ENCODE data around the gene PTGR3. TPM values are rescaled to one million over a fixed set of nuclear protein-coding genes. Genes with fewer than 3 reads are reported as not detected.
A peak's percentile ranks its signal among the peaks of the same experiment; 100 is the strongest.

The PTGR3 gene
- total and polyA plus RNA-seq, 12 donors = 8.8 to 40.2 (median 19.3) TPM

DNA sequence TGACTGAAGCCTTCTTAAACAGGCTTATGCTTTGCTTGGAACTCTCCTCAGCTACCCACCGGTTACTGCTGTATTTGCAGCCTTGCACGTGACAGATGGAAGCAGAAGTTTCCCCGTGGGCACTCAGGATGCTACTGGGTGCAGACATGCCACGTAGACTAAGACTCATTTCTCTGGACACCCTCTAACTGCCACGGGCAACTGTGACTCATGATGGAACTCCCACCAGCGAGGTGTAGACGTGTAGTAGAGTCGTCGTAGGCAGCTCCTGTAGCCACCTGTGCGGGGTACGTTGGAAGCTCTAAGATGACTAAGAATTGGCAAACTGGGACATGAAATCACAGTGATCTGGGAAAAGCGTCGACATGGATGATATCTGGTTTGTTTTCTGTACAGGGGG is 29.2 kb upstream of the PTGR3 start:
- TF ChIP-seq POLR2A (IDR thresholded peaks at IDR 0.05) = no peak
- TF ChIP-seq, protein P1, sequence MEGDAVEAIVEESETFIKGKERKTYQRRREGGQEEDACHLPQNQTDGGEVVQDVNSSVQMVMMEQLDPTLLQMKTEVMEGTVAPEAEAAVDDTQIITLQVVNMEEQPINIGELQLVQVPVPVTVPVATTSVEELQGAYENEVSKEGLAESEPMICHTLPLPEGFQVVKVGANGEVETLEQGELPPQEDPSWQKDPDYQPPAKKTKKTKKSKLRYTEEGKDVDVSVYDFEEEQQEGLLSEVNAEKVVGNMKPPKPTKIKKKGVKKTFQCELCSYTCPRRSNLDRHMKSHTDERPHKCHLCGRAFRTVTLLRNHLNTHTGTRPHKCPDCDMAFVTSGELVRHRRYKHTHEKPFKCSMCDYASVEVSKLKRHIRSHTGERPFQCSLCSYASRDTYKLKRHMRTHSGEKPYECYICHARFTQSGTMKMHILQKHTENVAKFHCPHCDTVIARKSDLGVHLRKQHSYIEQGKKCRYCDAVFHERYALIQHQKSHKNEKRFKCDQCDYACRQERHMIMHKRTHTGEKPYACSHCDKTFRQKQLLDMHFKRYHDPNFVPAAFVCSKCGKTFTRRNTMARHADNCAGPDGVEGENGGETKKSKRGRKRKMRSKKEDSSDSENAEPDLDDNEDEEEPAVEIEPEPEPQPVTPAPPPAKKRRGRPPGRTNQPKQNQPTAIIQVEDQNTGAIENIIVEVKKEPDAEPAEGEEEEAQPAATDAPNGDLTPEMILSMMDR (IDR thresholded peaks at IDR 0.05) = no peak
- Histone ChIP-seq H3K27me3 (no peaks in the 10 kb centered on the region), H3K36me3 (replicated peaks in 1 of 2) (no peaks in the 10 kb centered on the region), H3K9me3 (replicated peaks in 1 of 3) (no peaks in the 10 kb centered on the region), H3K27ac (no peak overlapping the region), H3K4me3 (no peak overlapping the region), H3K4me1 (replicated peaks in 1 of 2) (peaks cover 8 to 12% of the 10 kb centered on the region in 2 donors)
- DNase-seq = no peak
- WGBS, 4 donors = 87 to 91% (median 89%) methylated on average over 13 of the region's 13 CpGs
- intact Hi-C loops (cut with DNase I) = no loop called here

DNA sequence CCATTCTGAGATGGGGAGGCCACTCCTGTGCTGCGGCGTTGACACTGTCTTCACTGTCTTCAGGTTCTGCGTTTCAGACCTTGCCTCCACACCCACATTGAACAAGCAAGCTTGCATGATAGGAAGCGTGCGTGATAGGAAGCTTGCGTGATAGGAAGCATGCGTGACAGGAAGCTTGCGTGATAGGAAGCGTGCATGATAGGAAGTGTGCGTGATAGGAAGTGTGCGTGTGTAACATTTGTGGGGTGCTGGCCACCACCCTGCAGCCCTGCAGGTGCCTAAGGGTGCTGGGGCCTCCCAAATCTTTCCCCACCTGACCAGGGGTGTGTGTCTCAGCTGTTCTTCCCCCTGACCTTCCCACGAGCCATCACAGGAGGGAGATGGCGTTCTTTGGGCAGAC is 27.0 kb upstream of the PTGR3 start:
- WGBS, 4 donors = 82 to 94% (median 91%) methylated on average over 13 of the region's 13 CpGs
- H3K27ac ChIP-seq = no peak overlapping the region
- no peaks in the 10 kb centered on the region for H3K36me3 ChIP-seq (replicated peaks in 1 of 2)
- no peaks in the 10 kb centered on the region for H3K9me3 ChIP-seq (replicated peaks in 1 of 3)
- peaks cover 8 to 17% of the 10 kb centered on the region in 2 donors for H3K4me1 ChIP-seq (replicated peaks in 1 of 2)
- no peaks in the 10 kb centered on the region for H3K27me3 ChIP-seq
- TF ChIP-seq POLR2A (IDR thresholded peaks at IDR 0.05) = no peak
- TF ChIP-seq, protein P1 (IDR thresholded peaks at IDR 0.05) = no peak
- no peak for DNase-seq
- intact Hi-C loops (cut with DNase I) = no loop called here
- no peak overlapping the region for H3K4me3 ChIP-seq

DNA sequence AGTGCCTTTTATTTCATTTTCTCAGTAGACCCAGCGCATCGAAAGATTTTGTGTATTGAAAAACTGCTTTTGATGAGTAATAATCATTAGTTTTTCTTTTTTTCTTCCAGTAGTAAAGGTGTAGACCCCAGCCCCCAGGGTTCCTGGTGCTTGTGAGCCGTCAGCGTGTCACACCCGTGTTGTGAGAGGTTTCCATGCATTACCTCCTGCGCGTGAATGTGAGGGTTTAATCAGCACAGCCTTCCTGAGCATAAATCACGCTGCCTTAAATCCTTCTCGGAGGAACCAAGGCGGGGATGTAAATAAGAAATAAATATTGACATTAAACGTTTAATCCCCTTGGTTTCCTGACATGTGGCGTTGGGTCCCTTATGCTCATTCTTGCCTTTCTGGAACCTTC is 26.0 kb upstream of the PTGR3 start:
- DNase-seq = no peak
- TF ChIP-seq POLR2A (IDR thresholded peaks at IDR 0.05) = no peak
- TF ChIP-seq, protein P1 (IDR thresholded peaks at IDR 0.05) = no peak
- Histone ChIP-seq H3K9me3 (replicated peaks in 1 of 3) (no peaks in the 10 kb centered on the region), H3K27me3 (no peaks in the 10 kb centered on the region), H3K27ac (no peak overlapping the region), H3K4me3 (no peak overlapping the region), H3K4me1 (replicated peaks in 1 of 2) (peaks cover 7 to 19% of the 10 kb centered on the region in 2 donors), H3K36me3 (replicated peaks in 1 of 2) (no peaks in the 10 kb centered on the region)
- 88 to 96% (median 95%) methylated on average over 12 of the region's 12 CpGs for WGBS, 4 donors
- intact Hi-C loops (cut with DNase I) = no loop called here

DNA sequence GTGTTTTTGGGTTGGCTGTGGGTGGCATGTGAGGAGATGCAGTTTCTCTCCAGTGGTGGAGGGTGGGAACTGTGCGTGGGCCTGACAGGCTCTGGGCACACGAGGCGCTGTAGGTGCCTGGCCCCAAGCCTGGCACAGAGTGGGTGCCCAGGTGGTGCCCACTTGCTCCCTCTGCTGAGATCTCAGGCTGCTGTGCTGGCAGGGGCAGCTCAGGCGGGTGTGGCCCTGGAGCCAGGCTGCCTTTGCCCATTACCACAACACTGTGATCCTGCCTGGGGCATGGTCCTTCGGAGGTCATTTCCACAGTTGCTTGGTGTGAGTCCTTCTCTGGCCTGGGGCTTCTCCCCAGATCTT is 22.1 kb upstream of the PTGR3 start:
- peaks cover 11 to 32% of the 10 kb centered on the region in 2 donors for H3K4me1 ChIP-seq (replicated peaks in 1 of 2)
- DNase-seq = no peak
- H3K36me3 ChIP-seq (replicated peaks in 1 of 2) = no peaks in the 10 kb centered on the region
- H3K27ac ChIP-seq = peak overlapping the region in 1 of 5 donors; percentile 6
- TF ChIP-seq, protein P1 (IDR thresholded peaks at IDR 0.05) = no peak
- H3K9me3 ChIP-seq (replicated peaks in 1 of 3) = no peaks in the 10 kb centered on the region
- intact Hi-C loops (cut with DNase I) = no loop called here
- WGBS, 4 donors = 82 to 95% (median 90%) methylated on average over 3 to 5 of the region's 5 CpGs
- H3K27me3 ChIP-seq = no peaks in the 10 kb centered on the region
- no peak overlapping the region for H3K4me3 ChIP-seq
